GM21526 (cell line): ENCODE results near the gene COBL.
"Not testable (repeated sequence)": the region's sequence is repeated elsewhere in the genome, so short reads cannot be mapped to it uniquely, and the experiment has no call there.

ENCODE experiments used
- ATAC-seq: cut with Tn5 transposase; IDR thresholded peaks from one replicate; pipeline ENCODE4 v1.9.1; 2021; ENCODE audit warnings: moderate library complexity; ENCODE audit not compliant: unreplicated experiment, low FRiP score

COBL gene

DNA sequence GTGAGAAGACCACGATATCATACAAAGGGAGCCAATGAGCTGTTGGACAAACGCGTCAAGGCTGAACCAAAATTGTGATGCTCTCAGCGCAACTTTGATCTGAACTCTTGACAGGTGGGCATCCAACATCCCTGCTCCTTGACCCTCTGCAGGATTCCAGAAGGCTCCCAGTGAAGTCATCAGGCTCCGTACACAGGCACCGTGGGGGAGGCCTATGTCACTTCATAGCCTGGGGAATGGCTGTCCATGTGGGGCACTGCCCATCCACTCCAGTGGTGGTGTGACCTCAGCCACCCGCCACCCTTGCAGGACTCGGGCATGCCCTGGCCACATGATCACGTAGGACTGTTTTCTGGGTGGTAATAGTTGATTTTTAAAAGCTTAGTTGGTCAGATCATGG is 300.1 kb downstream of the COBL start:
- no peak for ATAC-seq

DNA sequence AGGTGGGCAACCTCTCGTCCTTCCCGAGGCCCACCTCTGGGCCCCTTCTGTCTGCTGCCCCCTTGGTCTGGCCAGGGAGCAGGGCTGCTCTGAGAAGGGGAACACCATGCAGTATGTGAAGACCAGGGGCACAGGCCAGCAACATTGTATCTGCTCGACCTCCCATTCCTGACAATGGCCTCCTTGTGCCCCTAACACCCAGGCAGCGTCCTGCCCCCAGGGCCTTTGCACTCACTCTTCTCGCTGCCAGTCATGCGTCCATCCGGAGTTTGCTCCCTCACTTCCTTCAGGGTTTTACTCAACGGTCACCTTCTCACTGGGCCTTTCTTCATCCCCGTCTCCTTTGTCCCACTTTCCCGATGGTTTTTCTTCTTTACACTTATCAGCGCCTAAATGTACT is 301.0 kb downstream of the COBL start:
- no peak for ATAC-seq

DNA sequence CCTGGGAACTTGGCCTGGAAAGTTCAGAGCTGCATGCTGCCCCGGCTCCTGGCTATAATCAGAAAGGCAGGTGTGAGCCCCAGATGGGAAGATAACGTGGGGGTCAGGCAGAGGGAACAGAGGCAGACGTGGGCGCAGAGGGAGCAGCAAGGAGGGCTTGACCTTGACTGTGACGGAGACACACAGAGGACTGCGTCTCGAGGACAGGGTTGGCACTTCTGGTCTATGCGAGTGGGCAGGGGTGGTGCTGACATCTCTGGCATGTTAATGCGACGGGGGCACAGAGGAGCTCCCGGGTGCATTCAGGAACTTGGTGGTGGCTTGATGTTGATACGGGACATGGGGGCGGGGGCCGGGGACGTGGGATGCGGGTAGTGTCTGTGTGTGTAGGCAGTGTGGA is 301.8 kb downstream of the COBL start:
- ATAC-seq: no peak

DNA sequence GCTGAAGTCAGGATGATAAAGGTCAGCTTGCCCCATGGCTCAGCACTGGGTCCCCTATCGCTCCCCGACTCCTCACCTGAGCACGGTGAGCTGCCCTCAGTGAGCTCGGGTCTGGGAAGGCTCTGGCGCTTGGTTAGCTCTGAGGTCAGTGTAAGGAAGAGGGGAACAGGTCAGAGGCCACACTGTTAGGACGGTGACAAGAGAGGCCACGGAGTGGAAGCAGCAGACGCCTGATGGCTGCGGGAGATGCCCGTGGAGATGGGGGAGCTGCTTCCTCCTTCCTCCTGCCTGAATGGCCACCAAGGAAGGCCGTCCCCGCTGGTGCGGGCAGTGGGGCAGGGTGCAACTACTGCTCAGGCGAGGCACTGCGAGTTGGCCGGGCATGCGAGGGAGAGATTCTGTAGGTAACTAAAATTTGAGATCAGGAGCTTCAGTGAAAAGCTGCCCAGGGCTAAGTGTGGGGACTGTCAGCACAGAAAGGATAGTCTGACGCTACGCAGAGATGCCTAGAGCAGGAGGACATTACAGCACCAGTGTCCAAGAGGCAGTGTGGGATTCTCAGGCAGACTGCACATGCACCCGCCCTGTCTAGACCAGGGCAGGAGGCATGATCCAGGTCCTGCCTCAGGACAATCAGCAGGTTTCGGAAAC is 302.6 kb downstream of the COBL start:
- no peak for ATAC-seq

DNA sequence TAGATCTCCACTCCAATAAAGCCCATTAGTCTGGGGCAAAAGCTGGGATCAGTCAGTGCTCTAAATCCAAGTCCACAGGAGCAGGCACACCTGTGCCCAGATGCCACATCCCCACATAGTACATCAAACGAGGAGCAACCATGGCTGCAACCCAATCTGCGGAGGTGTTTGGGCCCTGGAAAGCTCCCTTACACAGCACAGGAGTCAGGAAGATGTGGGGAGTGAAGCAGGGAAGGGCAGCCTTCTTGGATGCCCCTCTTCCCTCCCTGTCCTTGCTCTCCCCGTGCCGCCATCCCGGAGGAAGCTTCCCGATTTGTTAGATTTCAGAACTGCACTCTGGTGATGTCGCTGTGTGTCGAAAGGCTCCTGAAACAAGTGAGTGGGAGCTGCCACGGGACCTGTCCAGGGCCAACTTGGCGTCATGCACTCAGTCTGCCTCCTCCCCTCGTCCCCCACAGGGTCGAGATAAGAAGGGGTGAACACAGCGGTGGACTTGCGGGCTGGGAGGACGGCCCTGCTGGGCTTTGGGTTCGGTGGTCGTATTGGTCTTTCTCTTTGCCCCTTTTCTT is 303.3 kb downstream of the COBL start:
- ATAC-seq: no peak

DNA sequence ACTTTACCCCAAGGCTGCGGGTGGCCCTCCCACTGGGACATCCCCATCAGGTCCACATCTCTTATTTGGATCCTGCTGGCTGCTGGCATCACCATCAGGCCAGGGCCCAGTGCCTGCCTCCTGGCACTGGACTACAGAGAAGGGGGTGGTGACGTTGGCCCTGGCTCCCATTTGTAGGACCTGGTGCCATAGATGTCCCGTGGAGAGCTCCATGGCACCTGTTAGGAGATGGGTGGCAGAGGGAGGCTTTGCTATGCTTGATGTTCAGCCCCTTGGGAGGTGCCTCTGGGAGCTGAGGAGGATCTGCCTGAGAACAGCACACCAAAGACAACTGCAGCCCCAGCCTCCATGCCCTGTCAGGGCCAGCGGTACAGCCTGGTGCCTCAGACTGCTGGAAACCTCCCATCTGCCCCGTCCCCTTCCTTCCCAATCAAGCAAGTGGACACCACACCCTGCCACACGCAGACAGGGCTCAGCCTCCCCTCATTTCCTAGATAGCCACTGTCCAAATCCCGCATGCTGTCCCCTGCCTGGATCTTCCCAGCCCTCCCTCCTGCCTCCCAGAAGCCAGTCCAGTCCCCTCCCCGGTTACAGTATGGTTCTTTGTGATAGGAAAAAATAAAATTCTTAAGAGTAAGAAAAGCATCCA is 303.9 kb downstream of the COBL start:
- ATAC-seq: no peak

DNA sequence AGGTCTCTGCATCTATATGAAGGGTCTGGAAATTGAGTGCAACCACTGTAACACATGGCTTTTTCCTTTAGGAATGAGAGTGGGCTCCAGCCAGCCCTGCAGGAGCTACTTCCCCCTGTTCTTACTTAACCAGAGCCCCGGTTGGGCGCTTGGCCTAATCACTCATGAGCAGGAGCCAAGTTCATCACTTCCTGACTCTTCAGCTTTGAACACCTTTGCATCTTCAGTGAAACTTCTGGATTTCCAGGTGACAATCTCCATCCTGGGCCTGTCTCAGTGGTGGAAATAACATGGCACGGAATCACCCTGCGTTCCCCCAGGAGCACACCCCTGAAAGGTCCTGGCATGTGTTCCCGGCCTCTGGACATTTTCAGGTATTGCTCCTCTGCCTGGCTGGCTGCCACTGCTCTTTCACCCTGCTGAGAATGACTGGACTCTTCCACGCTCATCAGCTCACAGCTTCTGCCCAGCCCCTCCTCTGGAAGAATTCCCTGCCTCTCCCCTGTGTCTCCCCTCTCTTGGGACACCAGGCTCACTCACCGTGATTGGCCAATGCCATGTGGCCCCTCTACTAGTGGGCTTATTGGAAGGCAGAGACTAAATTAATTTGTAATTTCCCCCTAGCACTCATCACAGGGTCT is 304.8 kb downstream of the COBL start:
- no peak for ATAC-seq

DNA sequence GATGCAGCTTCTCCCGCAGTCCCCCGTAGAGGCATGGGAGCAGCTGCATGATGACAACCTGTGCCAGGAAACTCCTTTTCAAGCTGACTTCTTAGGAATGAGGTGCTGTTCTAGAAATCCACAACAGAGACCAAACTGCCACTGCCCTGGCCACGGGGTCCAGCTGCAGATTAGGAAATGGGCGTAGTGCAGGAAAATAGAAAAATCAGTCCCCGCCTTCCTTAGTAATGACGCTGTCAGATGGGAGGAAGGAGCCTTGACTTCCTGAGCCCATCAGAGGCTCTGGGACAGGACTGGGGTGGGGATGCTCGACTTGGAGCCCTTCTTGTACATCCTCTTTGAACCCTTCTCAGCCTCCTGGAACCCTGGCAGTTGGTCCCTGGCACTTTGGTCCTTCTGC is 306.1 kb downstream of the COBL start:
- ATAC-seq: no peak

DNA sequence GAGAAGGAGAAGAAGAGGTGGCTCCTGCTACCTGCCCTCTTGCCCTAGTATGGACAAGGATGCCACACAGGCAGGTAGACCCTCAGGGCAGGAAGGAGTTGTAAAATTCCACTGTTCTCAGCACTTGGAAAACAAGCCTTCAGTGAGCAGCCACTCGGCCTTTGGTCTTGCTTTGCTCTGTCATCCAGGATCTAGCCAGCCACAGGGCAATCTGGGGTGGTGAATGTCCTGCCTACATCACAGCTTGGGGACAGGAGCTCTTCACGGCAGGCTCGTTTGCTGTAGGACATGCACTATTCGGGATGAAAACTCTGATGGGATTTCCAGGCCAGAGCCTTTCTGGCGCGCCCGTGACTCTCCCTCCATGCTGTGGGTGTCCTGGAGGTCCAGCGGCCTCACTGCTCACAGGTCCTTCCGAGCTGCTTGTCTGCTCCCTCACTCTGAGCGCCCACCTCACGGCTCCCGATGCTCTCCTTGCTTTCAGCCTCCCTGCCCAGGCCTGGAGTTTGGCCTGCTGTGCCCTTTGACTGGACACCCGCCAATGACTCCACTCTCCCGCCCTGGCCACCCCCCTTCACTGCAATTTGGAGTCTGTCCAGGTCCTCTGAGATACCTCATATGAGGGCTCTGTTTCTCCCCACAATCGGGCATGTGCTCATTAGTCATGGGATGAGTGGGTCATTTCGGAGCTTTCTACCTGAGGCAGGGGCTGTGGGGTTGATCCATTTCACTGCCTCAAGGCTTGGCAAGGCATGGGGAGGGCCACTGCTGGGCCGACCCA is 306.7 kb downstream of the COBL start:
- no peak for ATAC-seq

DNA sequence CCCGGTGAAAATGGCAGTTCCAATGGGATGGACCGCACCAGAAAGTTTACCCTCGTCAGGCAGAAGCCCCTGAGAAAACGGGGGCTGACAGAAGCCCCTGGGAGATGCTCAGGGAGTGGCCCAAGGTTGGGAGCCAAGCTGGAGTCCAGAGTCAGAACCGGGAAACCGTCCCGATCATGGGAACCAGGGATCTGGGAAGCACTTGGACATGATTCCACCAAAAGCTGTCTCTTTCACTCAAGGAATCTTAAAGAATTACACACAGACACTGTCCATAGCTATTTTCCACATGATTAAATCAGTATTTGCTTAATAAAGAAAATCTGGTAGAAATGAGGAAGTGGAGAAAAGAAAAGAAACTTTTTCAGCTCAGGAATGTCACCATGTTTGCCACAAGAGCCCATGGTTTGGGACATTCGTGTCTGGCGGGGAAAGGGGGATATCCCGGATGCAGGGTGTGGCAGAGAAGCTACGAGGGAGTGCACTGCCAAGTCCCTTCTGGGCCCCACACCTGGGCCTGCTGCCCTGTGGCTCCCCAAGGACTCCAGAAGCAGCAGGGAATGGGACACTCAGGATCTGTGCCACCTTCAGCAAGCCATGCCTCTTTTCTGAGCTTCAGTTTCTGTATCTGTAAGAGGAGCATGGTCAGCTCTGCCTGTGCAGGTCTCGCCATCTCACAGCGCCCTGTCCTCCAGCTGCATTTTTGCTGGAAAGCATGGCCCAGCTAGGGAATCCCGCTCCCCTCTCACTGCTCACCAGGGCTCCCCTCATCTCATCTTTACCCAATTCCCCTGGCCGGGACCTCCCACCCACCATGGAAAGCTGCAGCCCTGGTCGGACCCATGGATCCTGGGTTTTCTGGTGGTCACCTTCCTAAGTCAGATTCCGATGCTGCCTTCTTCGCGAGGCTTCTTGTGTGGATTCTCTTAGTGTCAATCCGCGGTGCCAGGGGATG is 308.8 kb downstream of the COBL start:
- no peak for ATAC-seq

DNA sequence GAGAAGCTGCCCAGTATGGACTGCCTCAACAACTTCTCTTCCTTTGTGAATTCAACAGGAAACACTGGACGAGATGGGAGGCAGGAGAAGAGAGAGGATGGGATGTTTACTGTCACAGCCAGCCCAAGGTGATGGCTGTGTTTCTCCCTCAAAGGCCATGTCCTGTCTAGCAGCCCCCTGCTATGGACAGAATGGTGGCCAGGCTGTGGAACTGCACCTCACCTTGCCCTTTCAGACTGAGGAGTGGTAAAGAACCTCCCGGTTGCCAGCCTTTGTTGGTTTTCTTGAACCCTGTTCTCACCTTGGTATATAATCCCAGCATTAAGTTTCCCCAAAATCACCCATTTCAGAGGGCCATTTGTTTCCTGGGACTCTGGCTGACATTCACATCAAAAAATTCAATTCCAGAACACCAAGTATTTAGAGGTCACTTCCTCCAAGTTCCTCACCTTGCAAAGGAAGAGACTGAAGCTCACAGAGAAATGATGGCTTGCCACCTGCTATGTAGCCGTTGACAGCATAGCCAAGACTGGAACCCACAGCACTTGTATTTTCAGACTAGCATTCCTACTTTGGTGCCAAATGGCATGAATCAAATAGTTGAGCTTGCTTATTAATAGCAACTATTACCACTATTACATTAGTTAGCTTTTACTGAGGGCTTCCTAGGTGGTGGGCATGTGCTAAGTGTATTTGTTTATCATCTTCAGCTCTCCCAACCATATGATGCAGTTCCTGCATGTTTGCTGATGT is 309.9 kb downstream of the COBL start:
- no peak for ATAC-seq

DNA sequence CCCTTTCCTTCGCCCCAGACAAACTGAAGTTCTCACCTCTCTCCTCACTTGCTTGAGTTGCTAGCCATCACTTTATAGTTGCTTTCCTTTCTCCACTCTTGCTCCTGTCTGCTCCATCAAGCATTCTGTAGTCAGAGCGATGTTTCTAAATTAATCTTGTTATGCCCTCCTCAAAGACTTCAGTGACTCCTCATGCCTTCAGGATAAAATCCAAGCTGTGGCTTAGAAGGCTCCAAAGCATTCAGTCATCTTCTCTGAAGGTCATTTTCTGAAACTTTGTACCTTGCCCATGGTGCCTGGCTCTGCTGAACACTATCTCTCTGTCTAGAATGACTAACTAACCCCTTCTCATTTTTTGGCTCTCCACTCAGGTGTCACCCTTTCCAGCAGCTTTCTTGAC is 311.5 kb downstream of the COBL start:
- no peak for ATAC-seq

DNA sequence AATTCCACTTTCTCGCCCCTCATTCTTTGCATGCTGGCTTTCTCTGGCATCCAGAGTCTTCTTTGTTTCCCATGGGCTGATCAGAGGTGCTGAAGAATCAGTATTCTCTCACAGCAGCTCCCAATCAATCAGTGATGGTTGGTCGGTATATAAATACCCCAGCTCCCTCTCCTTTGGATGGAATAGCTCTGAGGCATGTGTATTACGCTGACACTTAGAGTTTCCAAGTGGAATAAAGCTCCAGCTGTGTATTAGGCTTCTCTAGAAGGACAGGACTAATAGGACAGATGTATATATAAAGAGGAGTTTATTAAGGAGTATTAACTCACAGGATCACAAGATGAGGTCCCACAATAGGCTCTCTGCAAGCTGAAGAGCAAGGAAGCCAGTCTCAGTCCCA is 315.7 kb downstream of the COBL start:
- ATAC-seq: no peak

DNA sequence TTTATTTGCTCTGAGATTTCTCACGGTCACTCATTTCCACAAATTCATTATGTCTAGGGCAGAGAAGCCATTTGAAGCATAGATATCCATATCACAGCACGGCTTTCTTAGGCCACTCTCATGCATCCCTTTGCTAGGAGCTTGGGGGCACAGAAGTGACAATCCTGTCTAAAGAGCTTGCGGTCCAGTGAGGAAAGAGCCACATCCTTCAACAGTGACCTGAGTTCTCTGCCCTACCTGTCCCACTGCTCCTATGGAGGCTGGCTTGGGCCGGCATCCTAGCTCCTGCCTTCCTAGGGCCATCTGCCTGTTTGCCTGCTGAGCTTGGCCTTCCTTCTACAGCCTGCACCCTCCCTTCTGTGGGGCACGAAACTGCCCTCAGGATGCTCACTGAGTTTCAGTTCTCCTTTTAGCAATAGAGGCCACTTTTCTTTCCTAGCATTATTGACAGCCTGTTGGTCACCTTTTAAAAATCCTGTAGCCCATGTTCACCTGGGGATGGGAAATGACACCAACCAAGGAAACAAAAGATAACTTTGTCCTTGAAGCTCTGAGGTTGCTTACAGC is 321.8 kb downstream of the COBL start:
- ATAC-seq: no peak

DNA sequence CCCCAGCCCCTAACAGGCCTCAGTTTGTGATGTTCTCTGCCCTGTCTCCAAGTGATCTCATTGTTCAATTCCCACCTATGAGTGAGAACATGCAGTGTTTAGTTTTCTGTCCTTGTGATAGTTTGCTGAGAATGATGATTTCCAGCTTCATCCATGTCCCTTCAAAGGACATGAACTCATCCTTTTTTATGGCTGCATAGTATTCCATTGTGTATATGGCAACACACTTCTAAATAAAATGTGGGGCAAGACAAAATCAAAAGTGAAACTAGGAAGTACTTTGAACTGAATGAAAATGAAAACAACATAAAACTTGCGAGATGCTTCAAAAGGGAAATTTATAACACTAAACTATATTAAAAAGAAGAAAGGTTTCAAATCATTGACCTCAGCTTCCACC is 326.4 kb downstream of the COBL start:
- ATAC-seq: not testable (repeated sequence)

DNA sequence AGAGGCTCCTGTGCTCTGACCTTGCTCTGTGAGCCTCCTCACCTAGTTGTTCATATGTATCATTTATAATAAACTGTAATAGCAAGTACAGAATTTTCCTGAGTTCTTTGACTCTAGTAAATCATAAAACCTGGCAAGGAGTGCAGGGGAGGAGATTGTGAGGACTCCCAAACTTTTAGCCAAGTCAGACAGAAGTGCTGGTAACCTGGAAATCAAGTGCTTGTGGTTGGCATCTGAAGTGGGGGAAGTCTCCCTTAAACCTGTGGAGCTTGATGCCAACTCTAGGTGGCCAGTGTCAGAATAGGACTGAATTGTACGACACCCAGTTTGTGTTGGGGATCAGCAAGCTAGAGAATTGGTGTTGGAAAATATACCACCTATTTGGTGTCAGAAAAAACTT is 327.6 kb downstream of the COBL start:
- no peak for ATAC-seq

DNA sequence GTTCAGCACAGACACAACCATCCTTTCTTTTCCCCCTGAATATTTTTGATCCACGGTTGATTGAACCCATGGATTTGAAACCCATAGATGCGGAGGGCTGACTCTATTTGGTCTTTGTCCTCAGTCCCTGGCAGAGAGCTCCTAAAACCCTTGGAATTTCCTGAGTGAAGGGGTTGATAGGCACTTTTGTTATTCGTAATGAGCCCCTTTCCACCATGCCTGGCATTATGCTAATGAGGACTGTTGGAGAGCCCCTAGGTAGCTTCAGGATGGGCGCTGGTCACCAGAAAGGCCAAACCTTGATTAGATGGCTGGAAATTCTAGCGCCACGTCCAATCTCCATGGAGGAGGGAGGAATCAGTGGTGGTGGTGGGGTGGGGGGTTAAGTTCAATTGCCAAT is 328.1 kb downstream of the COBL start:
- ATAC-seq: no peak

DNA sequence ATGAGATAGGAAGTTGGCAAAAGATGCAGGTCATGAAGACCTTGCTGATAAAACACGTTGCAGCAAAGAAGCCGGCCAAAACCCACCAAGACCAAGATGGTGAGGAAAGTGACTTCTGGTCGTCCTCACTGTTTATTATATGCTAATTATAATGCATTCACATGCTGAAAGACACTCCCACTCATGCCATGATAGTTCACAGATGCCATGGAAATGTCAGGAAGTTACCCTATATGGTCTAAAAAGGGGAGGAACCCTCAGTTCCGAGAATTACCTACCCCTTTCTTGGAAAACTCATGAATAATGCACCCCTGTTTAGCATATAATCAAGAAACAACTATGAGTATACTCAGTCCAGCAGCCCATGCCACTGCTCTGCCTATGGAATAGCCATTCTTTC is 331.5 kb downstream of the COBL start:
- ATAC-seq: no peak

DNA sequence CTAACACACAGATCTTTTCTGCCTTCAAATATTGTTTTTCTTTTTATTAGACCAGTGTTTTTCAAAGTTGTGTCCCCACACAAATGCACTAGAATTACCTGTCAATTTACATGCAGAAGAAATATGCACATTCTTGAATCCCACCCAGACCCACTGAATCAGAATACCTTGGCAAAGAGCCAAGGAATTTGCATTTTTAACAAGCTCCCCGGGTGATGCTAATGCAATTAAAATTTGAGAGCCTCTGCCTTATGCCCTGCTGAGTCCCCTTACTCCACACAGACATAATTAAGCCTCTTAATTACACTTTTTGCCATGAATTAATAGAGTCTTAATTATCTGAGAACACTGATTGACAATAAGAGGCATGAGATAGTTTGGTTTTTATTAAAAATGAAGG is 332.8 kb downstream of the COBL start:
- ATAC-seq: no peak
